SK-N-MC (cell line): ENCODE results near the gene DTWD2.

ENCODE experiments used
- EZH2 ChIP-seq: fragments of 200-600 bp; sonication (generic); IDR thresholded peaks from one replicate; pipeline ENCODE4 v1.6.1; 2017; ENCODE audit warnings: antibody characterized with exemption
- POLR2AphosphoS5 ChIP-seq: IDR thresholded peaks from 2 replicates; pipeline ENCODE4 v1.6.1; 2012; ENCODE audit warnings: mild to moderate bottlenecking, low read depth, low read length, borderline replicate concordance

- TF ChIP-seq EZH2 (no peak), POLR2AphosphoS5 (no peak)
Observed at GRCh38 chr5:118882666-118883065, 105.7 kb downstream of the DTWD2 start.
